Skeletal muscle satellite cell (primary cell): Measurements from ENCODE around the gene FRMPD4.
A peak's percentile ranks its signal among the peaks of the same experiment; 100 is the strongest.

Experiments
- H3K27me3 ChIP-seq: 2 replicates; pipeline ENCODE4 v1.7.0; 2013; ENCODE audit warnings: low read length; ENCODE audit not compliant: control insufficient read depth, insufficient read depth
- H3K36me3 ChIP-seq: 2 replicates; pipeline ENCODE4 v1.7.0; 2013; ENCODE audit warnings: mild to moderate bottlenecking, control low read depth, low read length; ENCODE audit not compliant: insufficient read depth
- H3K4me1 ChIP-seq: 2 replicates; pipeline ENCODE4 v1.7.0; 2013; ENCODE audit warnings: low read length; ENCODE audit not compliant: control insufficient read depth, insufficient read depth
- H3K4me2 ChIP-seq: 2 replicates; pipeline ENCODE4 v1.7.0; 2013; ENCODE audit warnings: mild to moderate bottlenecking, low read length
- H3K4me3 ChIP-seq: 2 replicates; pipeline ENCODE4 v1.7.0; 2013; ENCODE audit warnings: low read length
- H3K9ac ChIP-seq: 2 replicates; pipeline ENCODE4 v1.7.0; 2013; ENCODE audit warnings: mild to moderate bottlenecking, low read depth, low read length, moderate library complexity
- H3K9me3 ChIP-seq: replicated peaks from 2 replicates; pipeline ENCODE4 v1.7.0; 2013; ENCODE audit warnings: mild to moderate bottlenecking, control low read depth, low read length

Gene FRMPD4

GRCh38 chrX:12330841-12331240 lies 192.6 kb downstream of the FRMPD4 start:
- H3K4me3 ChIP-seq = no peak overlapping the region
- no peaks in the 10 kb centered on the region for H3K36me3 ChIP-seq
- no peaks in the 10 kb centered on the region for H3K4me1 ChIP-seq
- no peak overlapping the region for H3K4me2 ChIP-seq
- H3K27me3 ChIP-seq = no peaks in the 10 kb centered on the region
- H3K9ac ChIP-seq = no peak overlapping the region
- no peaks in the 10 kb centered on the region for H3K9me3 ChIP-seq

GRCh38 chrX:12332786-12333347 lies 194.6 kb downstream of the FRMPD4 start:
- H3K9me3 ChIP-seq = no peaks in the 10 kb centered on the region
- H3K4me1 ChIP-seq = no peaks in the 10 kb centered on the region
- no peak overlapping the region for H3K4me3 ChIP-seq
- H3K27me3 ChIP-seq = no peaks in the 10 kb centered on the region
- no peaks in the 10 kb centered on the region for H3K36me3 ChIP-seq
- H3K4me2 ChIP-seq = no peak overlapping the region
- no peak overlapping the region for H3K9ac ChIP-seq

GRCh38 chrX:12339921-12340320 lies 201.6 kb downstream of the FRMPD4 start:
- no peak overlapping the region for H3K4me3 ChIP-seq
- H3K4me1 ChIP-seq = no peaks in the 10 kb centered on the region
- H3K27me3 ChIP-seq = no peaks in the 10 kb centered on the region
- no peaks in the 10 kb centered on the region for H3K9me3 ChIP-seq
- H3K36me3 ChIP-seq = no peaks in the 10 kb centered on the region
- H3K9ac ChIP-seq = no peak overlapping the region
- H3K4me2 ChIP-seq = no peak overlapping the region

- Histone ChIP-seq H3K36me3 (no peaks in the 10 kb centered on the region), H3K9me3 (no peaks in the 10 kb centered on the region), H3K4me1 (no peaks in the 10 kb centered on the region), H3K4me3 (no peak overlapping the region), H3K4me2 (no peak overlapping the region), H3K27me3 (no peaks in the 10 kb centered on the region), H3K9ac (no peak overlapping the region)
Measured at GRCh38 chrX:12344954-12345353, 206.7 kb downstream of the FRMPD4 start.

- Histone ChIP-seq H3K9me3 (no peaks in the 10 kb centered on the region), H3K27me3 (no peaks in the 10 kb centered on the region), H3K36me3 (no peaks in the 10 kb centered on the region), H3K4me3 (no peak overlapping the region), H3K9ac (no peak overlapping the region), H3K4me1 (no peaks in the 10 kb centered on the region), H3K4me2 (no peak overlapping the region)
Measured at GRCh38 chrX:12349201-12349600, 210.9 kb downstream of the FRMPD4 start.

GRCh38 chrX:12352922-12353321 lies 214.6 kb downstream of the FRMPD4 start:
- no peak overlapping the region for H3K4me3 ChIP-seq
- no peak overlapping the region for H3K9ac ChIP-seq
- no peak overlapping the region for H3K4me2 ChIP-seq
- no peaks in the 10 kb centered on the region for H3K36me3 ChIP-seq
- no peaks in the 10 kb centered on the region for H3K27me3 ChIP-seq
- peaks cover 7% of the 10 kb centered on the region for H3K4me1 ChIP-seq
- H3K9me3 ChIP-seq = no peaks in the 10 kb centered on the region

DNA sequence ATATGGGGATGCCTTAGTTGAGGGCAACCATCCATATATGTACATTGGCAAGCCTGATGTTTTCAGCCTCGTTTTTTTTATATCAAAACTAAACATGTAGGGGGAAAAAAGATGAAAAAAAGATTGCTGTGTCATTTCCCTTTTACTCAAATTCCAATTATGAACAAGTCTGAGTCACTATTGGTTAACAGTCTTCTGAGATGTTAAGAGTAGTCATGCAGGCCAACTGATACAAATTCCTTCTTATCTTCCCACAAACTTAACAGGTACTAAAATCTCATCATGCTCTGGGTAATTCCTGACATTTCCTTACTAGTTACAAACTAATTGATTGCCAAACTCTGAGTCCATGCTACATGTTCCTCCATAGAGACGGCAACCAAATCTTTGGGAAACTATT lies 222.1 kb downstream of the FRMPD4 start:
- no peaks in the 10 kb centered on the region for H3K9me3 ChIP-seq
- peaks cover 26% of the 10 kb centered on the region for H3K4me1 ChIP-seq
- H3K4me2 ChIP-seq = peak overlapping the region; percentile 54
- H3K27me3 ChIP-seq = no peaks in the 10 kb centered on the region
- no peak overlapping the region for H3K4me3 ChIP-seq
- no peaks in the 10 kb centered on the region for H3K36me3 ChIP-seq
- peak overlapping the region; percentile 75 for H3K9ac ChIP-seq

- Histone ChIP-seq H3K36me3 (no peaks in the 10 kb centered on the region), H3K9me3 (no peaks in the 10 kb centered on the region), H3K4me1 (peaks cover 26% of the 10 kb centered on the region), H3K9ac (peak overlapping the region; percentile 75), H3K4me2 (peak overlapping the region; percentile 54), H3K4me3 (no peak overlapping the region), H3K27me3 (no peaks in the 10 kb centered on the region)
Measured at GRCh38 chrX:12360986-12361598, 222.8 kb downstream of the FRMPD4 start.

DNA sequence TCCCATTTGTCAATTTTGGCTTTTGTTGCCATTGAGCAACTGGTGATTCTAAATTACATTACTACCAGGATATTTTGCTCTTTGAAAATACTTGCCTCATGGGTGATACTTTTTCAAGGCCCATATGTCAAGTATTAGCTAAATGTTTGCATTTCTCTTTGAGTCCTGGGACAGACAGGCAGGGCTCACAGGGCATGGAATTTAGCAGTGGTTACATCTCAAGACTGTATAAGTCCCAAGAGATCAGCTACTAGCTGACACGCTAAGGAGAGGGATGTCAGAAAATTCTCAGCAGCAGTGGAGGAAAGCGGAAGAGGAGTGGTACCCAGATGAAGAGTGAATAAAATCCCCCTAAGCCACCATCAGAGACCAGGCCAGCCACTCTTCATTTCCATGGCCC lies 224.9 kb downstream of the FRMPD4 start:
- no peaks in the 10 kb centered on the region for H3K27me3 ChIP-seq
- no peak overlapping the region for H3K4me3 ChIP-seq
- no peaks in the 10 kb centered on the region for H3K36me3 ChIP-seq
- no peak overlapping the region for H3K9ac ChIP-seq
- H3K4me1 ChIP-seq = peaks cover 18% of the 10 kb centered on the region
- H3K9me3 ChIP-seq = no peaks in the 10 kb centered on the region
- H3K4me2 ChIP-seq = no peak overlapping the region

DNA sequence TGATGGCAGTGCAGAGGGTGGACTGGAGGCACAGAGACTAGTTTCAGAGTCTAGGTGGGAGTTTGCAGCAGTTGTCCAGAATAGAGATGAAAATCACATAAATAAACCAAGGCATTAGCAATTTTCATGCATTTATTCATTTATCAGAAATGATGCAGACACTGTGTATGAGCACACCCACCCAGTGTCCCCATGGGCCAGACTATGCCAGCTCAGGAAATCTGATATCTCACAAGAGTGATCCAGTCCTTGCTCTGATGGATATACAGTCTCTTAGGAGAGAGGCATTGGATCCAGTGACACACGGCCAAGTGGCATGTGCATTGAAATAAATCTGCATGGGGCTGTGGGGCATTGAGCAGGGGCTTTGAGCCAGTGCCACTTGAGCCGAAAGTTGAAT lies 228.2 kb downstream of the FRMPD4 start:
- Histone ChIP-seq H3K4me1 (peaks cover 21% of the 10 kb centered on the region), H3K9ac (no peak overlapping the region), H3K9me3 (no peaks in the 10 kb centered on the region), H3K36me3 (no peaks in the 10 kb centered on the region), H3K4me3 (no peak overlapping the region), H3K27me3 (no peaks in the 10 kb centered on the region), H3K4me2 (no peak overlapping the region)

- Histone ChIP-seq H3K9ac (no peak overlapping the region), H3K9me3 (no peaks in the 10 kb centered on the region), H3K4me2 (no peak overlapping the region), H3K36me3 (no peaks in the 10 kb centered on the region), H3K4me1 (peaks cover 25% of the 10 kb centered on the region), H3K27me3 (no peaks in the 10 kb centered on the region), H3K4me3 (no peak overlapping the region)
Measured at GRCh38 chrX:12367254-12367653, 229.0 kb downstream of the FRMPD4 start.

- no peak overlapping the region for H3K4me3 ChIP-seq
- H3K36me3 ChIP-seq = no peaks in the 10 kb centered on the region
- peaks cover 30% of the 10 kb centered on the region for H3K4me1 ChIP-seq
- peak overlapping the region; percentile 57 for H3K9ac ChIP-seq
- no peaks in the 10 kb centered on the region for H3K27me3 ChIP-seq
- no peaks in the 10 kb centered on the region for H3K9me3 ChIP-seq
- H3K4me2 ChIP-seq = no peak overlapping the region
Measured at GRCh38 chrX:12370497-12370986, 232.3 kb downstream of the FRMPD4 start.
